Panc1 (cell line): ENCODE measurements around the gene EIF4EBP2. TPM values are rescaled to one million over a fixed set of nuclear protein-coding genes. Genes with fewer than 3 reads are reported as not detected.
A peak's percentile ranks its signal among the peaks of the same experiment; 100 is the strongest.

Experiments used
- ATAC-seq: fragments of 200-7000 bp; cut with Tn5 transposase; 2 replicates; pipeline ENCODE4 v1.9.1; 2020; ENCODE audit warnings: mild to moderate bottlenecking, moderate library complexity
- BruUV-seq: library from RNA; stranded (reverse); fragments of 400-500 nt; replicated peaks from 2 replicates; lab custom pipeline; 2021; lab: Mats Ljungman, UMichigan
- CTCF ChIA-PET: fragments of 300-600 bp; sonication (Branson Sonifier 250); formaldehyde crosslinking; loops from one replicate; lab custom pipeline; 2022; ENCODE audit warnings: antibody characterized with exemption; lab: Charles Lee
- POLR2A ChIA-PET: fragments of 300-600 bp; sonication (Branson Sonifier 250); formaldehyde crosslinking; loops from one replicate; lab custom pipeline; 2022; ENCODE audit warnings: antibody characterized with exemption; lab: Charles Lee
- DNase-seq: peaks from one replicate; pipeline ENCODE4 v3.0.0-alpha.2; 2010; ENCODE audit warnings: low read depth, low spot score
- H3K27ac ChIP-seq: 2 replicates; pipeline ENCODE4 v1.5.1; 2011; ENCODE audit warnings: mild to moderate bottlenecking, low read length, inconsistent platforms
- H3K27me3 ChIP-seq: fragments of 200-500 bp; sonication (Bioruptor generic); 2 replicates; pipeline ENCODE4 v1.6.0; 2014; ENCODE audit warnings: low read length, inconsistent platforms; ENCODE audit not compliant: control insufficient read depth, insufficient read depth
- H3K36me3 ChIP-seq: fragments of 200-500 bp; sonication (Bioruptor generic); 2 replicates; pipeline ENCODE4 v1.5.1; 2014; ENCODE audit warnings: inconsistent platforms, mild to moderate bottlenecking, low read length, moderate library complexity; ENCODE audit not compliant: control insufficient read depth, insufficient read depth
- H3K4me1 ChIP-seq: 2 replicates; pipeline ENCODE4 v1.5.1; 2011; ENCODE audit warnings: inconsistent platforms, mild to moderate bottlenecking, low read length, moderate library complexity; ENCODE audit not compliant: control insufficient read depth, insufficient read depth
- H3K4me3 ChIP-seq, 2 experiments: 2 replicates each; pipeline ENCODE4 v1.5.1; 2011 to 2012; ENCODE audit warnings: low read depth in 2 of 2, low read length in 2 of 2, mild to moderate bottlenecking in 2 of 2, inconsistent platforms in 1 of 2, moderate library complexity in 1 of 2
- H3K9me3 ChIP-seq: fragments of 200-500 bp; sonication (Bioruptor generic); 2 replicates; pipeline ENCODE4 v1.5.1; 2014; ENCODE audit warnings: low read depth, mild to moderate bottlenecking, inconsistent platforms, low read length, moderate library complexity; ENCODE audit not compliant: control insufficient read depth, insufficient read depth
- CTCF ChIP-seq: fragments of 450-650 bp; IDR thresholded peaks from 2 replicates; pipeline ENCODE4 v1.5.1; 2017; ENCODE audit warnings: mild to moderate bottlenecking
- POLR2AphosphoS5 ChIP-seq: IDR thresholded peaks from 2 replicates; pipeline ENCODE4 v1.6.1; 2012; ENCODE audit warnings: mild to moderate bottlenecking, low read depth, low read length, moderate library complexity
- REST ChIP-seq, 2 experiments: IDR thresholded peaks; 2 replicates each; pipeline ENCODE4 v1.6.1; 2011 to 2012; ENCODE audit warnings: low read depth in 2 of 2, control low read depth in 1 of 2, low read length in 1 of 2, mild to moderate bottlenecking in 1 of 2, moderate library complexity in 1 of 2; ENCODE audit not compliant: insufficient read depth in 1 of 2
- SIN3A ChIP-seq: IDR thresholded peaks from 2 replicates; pipeline ENCODE4 v1.6.1; 2012; ENCODE audit warnings: low read depth, mild to moderate bottlenecking, low read length, moderate library complexity, borderline replicate concordance; ENCODE audit not compliant: insufficient read depth
- TCF7L2 ChIP-seq: IDR thresholded peaks from 2 replicates; pipeline ENCODE4 v1.6.1; 2011; ENCODE audit warnings: mild to moderate bottlenecking, low read depth, low read length, inconsistent platforms
- in situ Hi-C: cut with HindIII; loops from 2 replicates; pipeline ENCODE4 v1.10.0; 2016; ENCODE audit warnings: low sequenced_read_pairs, low pct_unique_long_range_greater_than_20kb
- intact Hi-C: fragments of 100-400 bp; cut with micrococcal nuclease; formaldehyde crosslinking; loops from one replicate; pipeline ENCODE4 v1.10.0; 2022; ENCODE audit not compliant: unreplicated experiment
- total RNA-seq: library from RNA; stranded (reverse); gene quantifications from one replicate; pipeline ENCODE4 v1.2.1, GENCODE V29; 2021; ENCODE audit not compliant: unreplicated experiment

The EIF4EBP2 gene
- total RNA-seq, 1 experiment from 2014 or later, result 48.2 TPM

- H3K9me3 ChIP-seq, result no peaks in the 10 kb centered on the region
- H3K27ac ChIP-seq, result no peak overlapping the region
- intact Hi-C loops, result no loop called here
- TF ChIP-seq SIN3A (no peak), CTCF (no peak), REST (IDR thresholded peaks at IDR 0.05; ENCODE audit: insufficient read depth in 1 of 2, low read depth in 2 of 2, low read length in 1 of 2) (no peak), POLR2AphosphoS5 (no peak), TCF7L2 (no peak)
- no peaks in the 10 kb centered on the region for H3K36me3 ChIP-seq
- no TSS peak for BruUV-seq
- POLR2A ChIA-PET, result no interaction called here
- no peak for ATAC-seq
- no peak overlapping the region for H3K4me3 ChIP-seq
- no peak for DNase-seq
- in situ Hi-C loops, result no loop called here
- H3K27me3 ChIP-seq, result no peaks in the 10 kb centered on the region
- H3K4me1 ChIP-seq, result peaks cover 9% of the 10 kb centered on the region; the same call in 1 of the 2 replicates
- CTCF ChIA-PET, result interaction anchor here (1.2 kb wide), 1 partner anchor 9 kb away, joined by 6 read pairs; no protein-coding TSS in a partner anchor
Observed at GRCh38 chr10:70355051-70356021, 48.6 kb upstream of the EIF4EBP2 start.

GRCh38 chr10:70357565-70357964 is 46.4 kb upstream of the EIF4EBP2 start:
- TF ChIP-seq REST (IDR thresholded peaks at IDR 0.05; ENCODE audit: insufficient read depth in 1 of 2, low read depth in 2 of 2, low read length in 1 of 2) (no peak), TCF7L2 (no peak), POLR2AphosphoS5 (no peak), CTCF (no peak), SIN3A (no peak)
- Histone ChIP-seq H3K27ac (no peak overlapping the region), H3K27me3 (no peaks in the 10 kb centered on the region), H3K4me1 (peaks cover 9% of the 10 kb centered on the region; the same call in 1 of the 2 replicates), H3K9me3 (no peaks in the 10 kb centered on the region), H3K36me3 (no peaks in the 10 kb centered on the region), H3K4me3 (no peak overlapping the region)
- POLR2A ChIA-PET, result no interaction called here
- intact Hi-C loops (no loop called here), in situ Hi-C loops (no loop called here)
- CTCF ChIA-PET, result no interaction called here
- ATAC-seq (peak; percentile 55; the same call in 1 of the 2 replicates), DNase-seq (no peak)
- no TSS peak for BruUV-seq
